Neural cell (in vitro differentiated cells): ENCODE results near the gene PIK3AP1. TPM values are rescaled to one million over a fixed set of nuclear protein-coding genes. Genes with fewer than 3 reads are reported as not detected.

Experiments used
- H2AFZ ChIP-seq: fragments of 200-600, 300-800 bp; sonication (generic), shearing (Covaris generic); 2 replicates; pipeline ENCODE4 v1.6.0; 2014; ENCODE audit warnings: low read depth, mild to moderate bottlenecking, antibody characterized with exemption, low read length, moderate library complexity
- H3F3A ChIP-seq: fragments of 200-600 bp; shearing (Covaris generic); 2 replicates; pipeline ENCODE4 v1.6.1; 2016; ENCODE audit warnings: mild to moderate bottlenecking, moderate library complexity, mixed read lengths, antibody characterized with exemption, low read length; ENCODE audit not compliant: insufficient read depth, poor library complexity, severe bottlenecking
- H3K27ac ChIP-seq: fragments of 200-600, 300-800 bp; sonication (generic), shearing (Covaris generic); 2 replicates; pipeline ENCODE4 v1.5.1; 2014; ENCODE audit warnings: mild to moderate bottlenecking, low read length, moderate library complexity
- H3K27me3 ChIP-seq: fragments of 300-800, 200-600 bp; sonication (generic), shearing (Covaris generic); 2 replicates; pipeline ENCODE4 v1.6.0; 2014; ENCODE audit warnings: mild to moderate bottlenecking, low read depth, low read length, moderate library complexity; ENCODE audit not compliant: insufficient read depth
- H3K36me3 ChIP-seq: fragments of 300-800, 200-600 bp; sonication (generic), shearing (Covaris generic); 2 replicates; pipeline ENCODE4 v1.5.1; 2014; ENCODE audit warnings: mild to moderate bottlenecking, antibody characterized with exemption, low read length, moderate library complexity; ENCODE audit not compliant: insufficient read depth
- H3K4me2 ChIP-seq: fragments of 300-800, 200-600 bp; sonication (generic), shearing (Covaris generic); 2 replicates; pipeline ENCODE4 v1.6.0; 2014; ENCODE audit warnings: mild to moderate bottlenecking, low read length
- H3K4me3 ChIP-seq: fragments of 300-800, 200-600 bp; sonication (generic), shearing (Covaris generic); 2 replicates; pipeline ENCODE4 v1.5.1; 2014; ENCODE audit warnings: mild to moderate bottlenecking, low read length, moderate library complexity
- H3K79me2 ChIP-seq: fragments of 200-600 bp; shearing (Covaris generic); replicated peaks from 2 replicates; pipeline ENCODE4 v1.6.0; 2014; ENCODE audit warnings: mild to moderate bottlenecking, low read length, moderate library complexity; ENCODE audit not compliant: insufficient read depth
- H3K9ac ChIP-seq: fragments of 300-800, 200-600 bp; sonication (generic), shearing (Covaris generic); 2 replicates; pipeline ENCODE4 v1.6.1; 2016; ENCODE audit warnings: mild to moderate bottlenecking, low read length, mixed read lengths
- H3K9me2 ChIP-seq: fragments of 200-600 bp; shearing (Covaris generic); 2 replicates; pipeline ENCODE4 v1.6.1; 2016; ENCODE audit warnings: mild to moderate bottlenecking, low read length, mixed read lengths; ENCODE audit not compliant: insufficient read depth
- H3K9me3 ChIP-seq: fragments of 200-600, 300-800 bp; sonication (generic), shearing (Covaris generic); 2 replicates; pipeline ENCODE4 v1.6.1; 2016; ENCODE audit warnings: mild to moderate bottlenecking, mixed run types, low read length, moderate library complexity, mixed read lengths
- H4K20me1 ChIP-seq: fragments of 200-600 bp; shearing (Covaris generic); 2 replicates; pipeline ENCODE4 v1.6.1; 2016; ENCODE audit warnings: mild to moderate bottlenecking, mixed run types; ENCODE audit not compliant: insufficient read depth
- CTCF ChIP-seq: fragments of 450-650 bp; IDR thresholded peaks from 2 replicates; pipeline ENCODE4 v1.5.1; 2014; ENCODE audit warnings: antibody characterized with exemption, mild to moderate bottlenecking, moderate library complexity; ENCODE audit not compliant: poor library complexity, severe bottlenecking
- EP300 ChIP-seq: fragments of 450-650 bp; conservative IDR thresholded peaks from 2 replicates; pipeline ENCODE4 v1.6.1; 2014; ENCODE audit warnings: antibody characterized with exemption, mild to moderate bottlenecking, moderate library complexity; ENCODE audit not compliant: poor library complexity, severe bottlenecking
- EZH2 ChIP-seq: fragments of 200-600, 300-800 bp; shearing (Covaris generic), sonication (generic); IDR thresholded peaks from 2 replicates; pipeline ENCODE4 v1.6.1; 2014; ENCODE audit warnings: antibody characterized with exemption, low read length, borderline replicate concordance, mild to moderate bottlenecking; ENCODE audit not compliant: insufficient read depth, poor library complexity, severe bottlenecking
- MXI1 ChIP-seq: fragments of 450-650 bp; conservative IDR thresholded peaks from 2 replicates; pipeline ENCODE4 v1.6.1; 2014; ENCODE audit warnings: antibody characterized with exemption, mild to moderate bottlenecking; ENCODE audit not compliant: poor library complexity, severe bottlenecking
- POLR2AphosphoS5 ChIP-seq: IDR thresholded peaks from 2 replicates; pipeline ENCODE4 v1.6.1; 2012
- RAD21 ChIP-seq: fragments of 450-650 bp; conservative IDR thresholded peaks from 2 replicates; pipeline ENCODE4 v1.6.1; 2014; ENCODE audit warnings: antibody characterized with exemption, mild to moderate bottlenecking, moderate library complexity
- REST ChIP-seq: IDR thresholded peaks from 2 replicates; pipeline ENCODE4 v1.6.1; 2012; ENCODE audit warnings: borderline replicate concordance
- SMC3 ChIP-seq: fragments of 450-650 bp; conservative IDR thresholded peaks from 2 replicates; pipeline ENCODE4 v1.6.1; 2014; ENCODE audit warnings: antibody characterized with exemption, mild to moderate bottlenecking, moderate library complexity; ENCODE audit not compliant: poor library complexity
- TAF1 ChIP-seq: IDR thresholded peaks from 2 replicates; pipeline ENCODE4 v1.6.1; 2012; ENCODE audit warnings: low read depth
- polyA plus RNA-seq: library from polyadenylated mRNA; depleted of rRNA; stranded (reverse); fragments of >200 nt; gene quantifications from 2 replicates; pipeline ENCODE4 v1.2.3, GENCODE V29; 2014

The PIK3AP1 gene
- polyA plus RNA-seq, 1 donor from 2014 or later, result 0.05 TPM

GRCh38 chr10:96671211-96671890, 49.0 kb downstream of the PIK3AP1 start:
- Histone ChIP-seq H3F3A (no peaks in the 10 kb centered on the region), H3K27ac (no peak overlapping the region), H3K9me2 (no peaks in the 10 kb centered on the region), H3K36me3 (no peaks in the 10 kb centered on the region), H4K20me1 (no peaks in the 10 kb centered on the region), H3K79me2 (no peaks in the 10 kb centered on the region), H3K27me3 (no peaks in the 10 kb centered on the region), H3K4me2 (no peak overlapping the region), H3K9me3 (no peaks in the 10 kb centered on the region), H2AFZ (no peak overlapping the region), H3K9ac (no peak overlapping the region), H3K4me3 (no peak overlapping the region)
- TF ChIP-seq MXI1, result no peak
- no peak for TF ChIP-seq REST
- no peak for TF ChIP-seq POLR2AphosphoS5

- H3K79me2 ChIP-seq, result no peaks in the 10 kb centered on the region
- H3K4me2 ChIP-seq, result no peak overlapping the region
- H3K9me2 ChIP-seq, result no peaks in the 10 kb centered on the region
- H3K9ac ChIP-seq, result no peak overlapping the region
- H3K9me3 ChIP-seq, result no peaks in the 10 kb centered on the region
- H3F3A ChIP-seq, result no peaks in the 10 kb centered on the region
- no peak overlapping the region for H3K4me3 ChIP-seq
- no peaks in the 10 kb centered on the region for H4K20me1 ChIP-seq
- no peaks in the 10 kb centered on the region for H3K27me3 ChIP-seq
- no peak overlapping the region for H2AFZ ChIP-seq
- H3K36me3 ChIP-seq, result no peaks in the 10 kb centered on the region
- no peak for TF ChIP-seq EZH2
- TF ChIP-seq SMC3, result no peak
- no peak for TF ChIP-seq RAD21
- no peak for TF ChIP-seq MXI1
- TF ChIP-seq REST, result no peak
- no peak for TF ChIP-seq CTCF
- TF ChIP-seq EP300, result no peak
- TF ChIP-seq POLR2AphosphoS5, result no peak
- TF ChIP-seq TAF1, result no peak
- no peak overlapping the region for H3K27ac ChIP-seq
Observed at GRCh38 chr10:96670786-96671185, 49.5 kb downstream of the PIK3AP1 start.
